Uterus (tissue), 2 donors: Measurements from ENCODE around the gene LAPTM4A.

Experiments used
- CTCF ChIP-seq, 4 experiments: fragments of 200-600 bp in 2 of 4; fragments of 450-650 bp in 2 of 4; sonication (generic) in 2 of 4; IDR thresholded peaks; one replicate each; pipeline ENCODE4 v1.5.1; 2016 to 2019; ENCODE audit warnings: antibody characterized with exemption in 4 of 4, mild to moderate bottlenecking in 2 of 4, moderate library complexity in 1 of 4
- POLR2A ChIP-seq, 2 donors: fragments of 450-650 bp; IDR thresholded peaks; one replicate each; pipeline ENCODE4 v1.6.1; 2016; ENCODE audit warnings: antibody characterized with exemption in 2 of 2, mild to moderate bottlenecking in 1 of 2, moderate library complexity in 1 of 2

- TF ChIP-seq CTCF (IDR thresholded peaks at IDR 0.05) (no peak), POLR2A (IDR thresholded peaks at IDR 0.05) (no peak)
These were observed 38.5 kb upstream of the LAPTM4A start for GRCh38 chr2:20089715-20090464.
